Measurements from ENCODE around the gene IRF4.
A peak's percentile ranks its signal among the peaks of the same experiment; 100 is the strongest.

The IRF4 gene

DNA sequence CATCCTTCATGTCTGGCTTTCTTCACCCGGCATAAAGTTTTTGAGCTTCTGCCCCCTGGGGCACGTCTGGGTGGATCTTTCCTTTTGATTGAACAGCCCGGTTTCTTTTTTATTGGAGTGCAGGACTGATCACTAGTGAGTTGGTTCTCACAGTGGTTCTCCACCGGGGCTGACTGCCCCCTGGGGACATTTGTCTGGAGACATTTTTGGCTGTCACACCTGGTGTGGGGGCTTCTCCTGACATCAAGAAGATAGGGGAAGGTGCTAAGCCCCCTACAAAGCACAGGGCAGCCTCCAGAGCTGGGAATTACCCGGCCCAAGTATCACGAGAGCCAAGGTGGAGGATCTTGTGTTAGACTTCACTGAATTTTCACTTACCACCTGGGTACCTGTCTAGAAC, 25.7 kb upstream of the IRF4 start:
- TF ChIP-seq OVOL3 (tag by site-specific recombination; IDR thresholded peaks at IDR 0.05): no peak
- TF ChIP-seq, protein P1, sequence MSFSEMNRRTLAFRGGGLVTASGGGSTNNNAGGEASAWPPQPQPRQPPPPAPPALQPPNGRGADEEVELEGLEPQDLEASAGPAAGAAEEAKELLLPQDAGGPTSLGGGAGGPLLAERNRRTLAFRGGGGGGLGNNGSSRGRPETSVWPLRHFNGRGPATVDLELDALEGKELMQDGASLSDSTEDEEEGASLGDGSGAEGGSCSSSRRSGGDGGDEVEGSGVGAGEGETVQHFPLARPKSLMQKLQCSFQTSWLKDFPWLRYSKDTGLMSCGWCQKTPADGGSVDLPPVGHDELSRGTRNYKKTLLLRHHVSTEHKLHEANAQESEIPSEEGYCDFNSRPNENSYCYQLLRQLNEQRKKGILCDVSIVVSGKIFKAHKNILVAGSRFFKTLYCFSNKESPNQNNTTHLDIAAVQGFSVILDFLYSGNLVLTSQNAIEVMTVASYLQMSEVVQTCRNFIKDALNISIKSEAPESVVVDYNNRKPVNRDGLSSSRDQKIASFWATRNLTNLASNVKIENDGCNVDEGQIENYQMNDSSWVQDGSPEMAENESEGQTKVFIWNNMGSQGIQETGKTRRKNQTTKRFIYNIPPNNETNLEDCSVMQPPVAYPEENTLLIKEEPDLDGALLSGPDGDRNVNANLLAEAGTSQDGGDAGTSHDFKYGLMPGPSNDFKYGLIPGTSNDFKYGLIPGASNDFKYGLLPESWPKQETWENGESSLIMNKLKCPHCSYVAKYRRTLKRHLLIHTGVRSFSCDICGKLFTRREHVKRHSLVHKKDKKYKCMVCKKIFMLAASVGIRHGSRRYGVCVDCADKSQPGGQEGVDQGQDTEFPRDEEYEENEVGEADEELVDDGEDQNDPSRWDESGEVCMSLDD (tag by site-specific recombination; IDR thresholded peaks at IDR 0.05): no peak
- no peak for TF ChIP-seq KLF1 (tag by site-specific recombination; IDR thresholded peaks at IDR 0.05)
- no peak for TF ChIP-seq ZNF324 (tag by site-specific recombination; IDR thresholded peaks at IDR 0.05)
- TF ChIP-seq, protein P2, sequence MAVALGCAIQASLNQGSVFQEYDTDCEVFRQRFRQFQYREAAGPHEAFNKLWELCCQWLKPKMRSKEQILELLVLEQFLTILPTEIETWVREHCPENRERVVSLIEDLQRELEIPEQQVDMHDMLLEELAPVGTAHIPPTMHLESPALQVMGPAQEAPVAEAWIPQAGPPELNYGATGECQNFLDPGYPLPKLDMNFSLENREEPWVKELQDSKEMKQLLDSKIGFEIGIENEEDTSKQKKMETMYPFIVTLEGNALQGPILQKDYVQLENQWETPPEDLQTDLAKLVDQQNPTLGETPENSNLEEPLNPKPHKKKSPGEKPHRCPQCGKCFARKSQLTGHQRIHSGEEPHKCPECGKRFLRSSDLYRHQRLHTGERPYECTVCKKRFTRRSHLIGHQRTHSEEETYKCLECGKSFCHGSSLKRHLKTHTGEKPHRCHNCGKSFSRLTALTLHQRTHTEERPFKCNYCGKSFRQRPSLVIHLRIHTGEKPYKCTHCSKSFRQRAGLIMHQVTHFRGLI (tag by site-specific recombination; IDR thresholded peaks at IDR 0.05): no peak
- TF ChIP-seq ZNF558 (tag by site-specific recombination; IDR thresholded peaks at IDR 0.05): no peak
- TF ChIP-seq ZNF274 (IDR thresholded peaks at IDR 0.05; ENCODE audit: low read length): no peak
- no peak for TF ChIP-seq ZNF274 (tag by site-specific recombination; IDR thresholded peaks at IDR 0.05; ENCODE audit: borderline replicate concordance)
- no peak for TF ChIP-seq ZNF157 (tag by site-specific recombination; IDR thresholded peaks at IDR 0.05)
- TF ChIP-seq ZNF184 (tag by site-specific recombination; IDR thresholded peaks at IDR 0.05): no peak
- no peak for TF ChIP-seq KLF16 (tag by site-specific recombination; IDR thresholded peaks at IDR 0.05)
- no peak for TF ChIP-seq ZNF501 (tag by site-specific recombination; IDR thresholded peaks at IDR 0.05)
- TF ChIP-seq, protein P3, sequence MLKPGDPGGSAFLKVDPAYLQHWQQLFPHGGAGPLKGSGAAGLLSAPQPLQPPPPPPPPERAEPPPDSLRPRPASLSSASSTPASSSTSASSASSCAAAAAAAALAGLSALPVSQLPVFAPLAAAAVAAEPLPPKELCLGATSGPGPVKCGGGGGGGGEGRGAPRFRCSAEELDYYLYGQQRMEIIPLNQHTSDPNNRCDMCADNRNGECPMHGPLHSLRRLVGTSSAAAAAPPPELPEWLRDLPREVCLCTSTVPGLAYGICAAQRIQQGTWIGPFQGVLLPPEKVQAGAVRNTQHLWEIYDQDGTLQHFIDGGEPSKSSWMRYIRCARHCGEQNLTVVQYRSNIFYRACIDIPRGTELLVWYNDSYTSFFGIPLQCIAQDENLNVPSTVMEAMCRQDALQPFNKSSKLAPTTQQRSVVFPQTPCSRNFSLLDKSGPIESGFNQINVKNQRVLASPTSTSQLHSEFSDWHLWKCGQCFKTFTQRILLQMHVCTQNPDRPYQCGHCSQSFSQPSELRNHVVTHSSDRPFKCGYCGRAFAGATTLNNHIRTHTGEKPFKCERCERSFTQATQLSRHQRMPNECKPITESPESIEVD (tag by site-specific recombination; IDR thresholded peaks at IDR 0.05): no peak
- no peak for TF ChIP-seq ZNF677 (tag by site-specific recombination; IDR thresholded peaks at IDR 0.05)
- ChIA-PET CTCF (interaction anchor here (0.8 to 1.0 kb wide), 2 partner anchors 10 to 172 kb away, joined by 3 to 5 read pairs; no protein-coding TSS in a partner anchor), POLR2A (no interaction called here)
- no peak overlapping the region for H3K27ac ChIP-seq (ENCODE audit: extremely low read depth, low read depth, low read length)
- H3K36me3 ChIP-seq (ENCODE audit: control insufficient read depth in 2 of 2, insufficient read depth in 1 of 2, low read length in 2 of 2): no peaks in the 10 kb centered on the region
- no peaks in the 10 kb centered on the region for H3K9me3 ChIP-seq (ENCODE audit: control insufficient read depth, insufficient read depth, low read depth, low read length)
- no peaks in the 10 kb centered on the region for H3K4me1 ChIP-seq (ENCODE audit: control insufficient read depth, insufficient read depth, low read length)
- H3K4me3 ChIP-seq (ENCODE audit: low read depth, low read length): no peak overlapping the region

DNA sequence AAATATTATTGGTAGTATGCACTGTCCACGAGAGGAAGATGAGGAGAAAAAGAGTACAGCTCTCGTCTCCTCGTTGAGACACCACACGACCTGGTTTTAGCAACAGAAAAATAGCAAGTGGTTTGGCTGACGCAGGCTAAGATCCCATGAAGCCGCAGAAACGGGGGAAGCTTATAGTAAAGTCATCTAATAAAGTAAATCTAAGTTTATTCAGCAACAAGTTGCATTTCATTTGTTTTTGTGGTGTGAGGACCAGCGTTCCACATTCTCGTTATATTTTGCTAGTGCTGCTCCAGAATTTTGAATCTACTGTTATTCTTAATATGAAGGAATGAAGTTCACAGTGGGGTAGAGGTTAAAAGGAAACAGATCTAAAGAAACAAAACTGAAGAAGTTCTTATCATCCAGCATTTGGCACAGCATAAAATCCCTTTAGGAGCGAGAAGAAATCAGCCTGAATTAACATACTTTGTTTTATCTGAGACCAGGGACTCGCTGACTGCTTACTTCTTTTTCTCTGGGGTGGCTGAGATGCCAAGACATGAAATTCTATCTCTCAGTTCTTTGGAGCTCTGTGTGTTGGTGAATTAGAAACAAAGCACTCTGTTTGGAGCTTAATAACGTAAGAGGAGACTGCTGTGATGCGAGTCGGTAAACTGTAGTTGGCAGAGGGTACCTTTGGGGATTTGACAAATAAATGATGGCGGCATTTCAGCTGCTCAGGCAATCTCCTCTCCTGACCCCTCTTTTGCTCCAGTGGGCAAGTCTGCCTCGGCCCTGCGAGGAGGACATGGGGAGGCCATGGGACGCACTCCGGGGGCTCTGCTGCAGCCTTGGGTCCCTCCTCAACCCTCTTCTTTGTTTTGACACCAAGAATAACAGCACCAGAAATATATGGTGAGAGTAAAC, 24.9 kb upstream of the IRF4 start:
- Histone ChIP-seq H3K4me3 (ENCODE audit: low read depth, low read length) (no peak overlapping the region), H3K9me3 (ENCODE audit: control insufficient read depth, insufficient read depth, low read depth, low read length) (no peaks in the 10 kb centered on the region)
- TF ChIP-seq SCRT2 (tag by site-specific recombination; IDR thresholded peaks at IDR 0.05): peak; percentile 58
- TF ChIP-seq, protein P4, sequence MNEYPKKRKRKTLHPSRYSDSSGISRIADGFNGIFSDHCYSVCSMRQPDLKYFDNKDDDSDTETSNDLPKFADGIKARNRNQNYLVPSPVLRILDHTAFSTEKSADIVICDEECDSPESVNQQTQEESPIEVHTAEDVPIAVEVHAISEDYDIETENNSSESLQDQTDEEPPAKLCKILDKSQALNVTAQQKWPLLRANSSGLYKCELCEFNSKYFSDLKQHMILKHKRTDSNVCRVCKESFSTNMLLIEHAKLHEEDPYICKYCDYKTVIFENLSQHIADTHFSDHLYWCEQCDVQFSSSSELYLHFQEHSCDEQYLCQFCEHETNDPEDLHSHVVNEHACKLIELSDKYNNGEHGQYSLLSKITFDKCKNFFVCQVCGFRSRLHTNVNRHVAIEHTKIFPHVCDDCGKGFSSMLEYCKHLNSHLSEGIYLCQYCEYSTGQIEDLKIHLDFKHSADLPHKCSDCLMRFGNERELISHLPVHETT (tag by site-specific recombination; IDR thresholded peaks at IDR 0.05): no peak

More for the DNA sequence above, 24.9 kb upstream of the IRF4 start:
- ChIA-PET POLR2A (no interaction called here), CTCF (no interaction called here)
- Histone ChIP-seq H3K36me3 (ENCODE audit: control insufficient read depth in 2 of 2, insufficient read depth in 1 of 2, low read length in 2 of 2) (no peaks in the 10 kb centered on the region), H3K27ac (ENCODE audit: extremely low read depth, low read depth, low read length) (no peak overlapping the region), H3K4me1 (ENCODE audit: control insufficient read depth, insufficient read depth, low read length) (no peaks in the 10 kb centered on the region)
